Breast epithelium (tissue), 4 donors: Measurements from ENCODE around the gene ENAH. TPM values are rescaled to one million over a fixed set of nuclear protein-coding genes. Genes with fewer than 3 reads are reported as not detected.

Experiments
- DNase-seq, 2 donors: peaks; one replicate each; pipeline ENCODE4 v3.0.0-alpha.2; 2019; ENCODE audit warnings: low spot score in 2 of 2
- H3K27ac ChIP-seq, 2 donors: fragments of 200-600 bp; sonication (generic) in 1 of 2; one replicate each; pipeline ENCODE4 v1.5.1; 2016 to 2019; ENCODE audit warnings: mild to moderate bottlenecking in 1 of 2
- H3K27me3 ChIP-seq, 2 donors: fragments of 200-600 bp; sonication (generic) in 1 of 2; one replicate each; pipeline versions ENCODE4 v1.5.1 to v1.6.0; 2017 to 2019; ENCODE audit warnings: control low read depth in 1 of 2, mild to moderate bottlenecking in 1 of 2
- H3K36me3 ChIP-seq: fragments of 200-600 bp; one replicate; pipeline ENCODE4 v1.5.1; 2019
- H3K4me1 ChIP-seq, 2 donors: fragments of 200-600 bp; sonication (generic); one replicate each; pipeline ENCODE4 v1.5.1; 2016 to 2019; ENCODE audit warnings: control low read depth in 1 of 2
- H3K4me3 ChIP-seq, 3 donors: fragments of 200-600 bp; sonication (generic); 1 replicate in 2 of 3; 2 replicates in 1 of 3; pipeline ENCODE4 v1.5.1; 2016 to 2019; ENCODE audit warnings: mild to moderate bottlenecking in 3 of 3, moderate library complexity in 2 of 3
- H3K9me3 ChIP-seq, 2 donors: fragments of 200-600 bp; sonication (generic) in 1 of 2; one replicate each; pipeline ENCODE4 v1.5.1; 2016 to 2019; ENCODE audit warnings: control low read depth in 1 of 2
- POLR2A ChIP-seq: fragments of 450-650 bp; IDR thresholded peaks from one replicate; pipeline ENCODE4 v1.6.1; 2016; ENCODE audit warnings: antibody characterized with exemption, mild to moderate bottlenecking, moderate library complexity
- POLR2AphosphoS5 ChIP-seq, 3 donors: sonication (generic); formaldehyde crosslinking; IDR thresholded peaks; one replicate each; pipeline ENCODE4 v1.6.1; 2017; ENCODE audit warnings: antibody characterized with exemption in 3 of 3
- intact Hi-C: fragments of 100-400 bp; cut with DNase I; formaldehyde crosslinking; loops from one replicate; pipeline ENCODE4 v1.15.1; 2023; ENCODE audit warnings: low total_unique reads
- total RNA-seq, 3 donors: library from RNA; depleted of rRNA; stranded (reverse); fragments of >200 nt; gene quantifications; one replicate each; pipeline ENCODE4 v1.1.0, GENCODE V29; 2016
- TF ChIP-seq, protein P1 (sequence below), 3 donors: fragments of 450-650 bp; IDR thresholded peaks; one replicate each; pipeline ENCODE4 v1.5.1; 2016 to 2017; ENCODE audit warnings: antibody characterized with exemption in 3 of 3, mild to moderate bottlenecking in 3 of 3, moderate library complexity in 3 of 3

ENAH gene
- total RNA-seq, 3 donors from 2014 or later, result 36.2 to 62.9 (median 48.2) TPM

DNA sequence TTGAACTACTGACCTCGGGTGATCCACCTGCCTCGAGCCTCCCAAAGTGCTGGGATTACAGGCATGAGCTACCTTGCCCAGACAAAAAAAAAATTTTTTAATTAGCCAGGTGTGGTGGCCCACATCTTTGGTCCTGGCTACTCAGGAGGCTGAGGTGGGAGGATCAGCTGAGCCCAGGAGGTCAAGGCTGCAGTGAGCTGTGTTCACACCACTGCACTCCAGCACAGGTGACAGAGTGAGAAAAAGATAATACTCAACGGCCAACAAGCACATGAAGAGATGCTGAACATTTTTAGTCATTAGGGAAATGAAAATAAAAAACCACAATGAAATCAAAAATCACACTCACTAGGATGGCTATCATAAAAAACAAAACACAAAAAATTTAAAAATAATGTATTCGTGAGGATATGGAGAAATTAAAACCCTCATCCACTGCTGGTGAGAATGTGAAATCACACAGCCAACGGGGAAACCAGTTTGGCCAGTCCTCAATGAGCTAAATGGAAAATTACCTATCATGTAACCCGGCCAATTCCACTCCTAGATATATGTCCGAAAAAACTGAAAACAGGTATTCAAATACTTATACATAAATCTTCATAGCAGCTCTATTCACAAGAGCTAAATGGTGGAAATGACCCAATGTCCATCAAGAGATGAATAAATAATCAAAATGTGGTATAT, 41.2 kb downstream of the ENAH start:
- no peak overlapping the region for H3K4me3 ChIP-seq
- intact Hi-C loops, result no loop called here
- H3K9me3 ChIP-seq, result no peaks in the 10 kb centered on the region
- TF ChIP-seq POLR2A (no peak), POLR2AphosphoS5 (IDR thresholded peaks at IDR 0.05) (no peak)
- TF ChIP-seq, protein P1, sequence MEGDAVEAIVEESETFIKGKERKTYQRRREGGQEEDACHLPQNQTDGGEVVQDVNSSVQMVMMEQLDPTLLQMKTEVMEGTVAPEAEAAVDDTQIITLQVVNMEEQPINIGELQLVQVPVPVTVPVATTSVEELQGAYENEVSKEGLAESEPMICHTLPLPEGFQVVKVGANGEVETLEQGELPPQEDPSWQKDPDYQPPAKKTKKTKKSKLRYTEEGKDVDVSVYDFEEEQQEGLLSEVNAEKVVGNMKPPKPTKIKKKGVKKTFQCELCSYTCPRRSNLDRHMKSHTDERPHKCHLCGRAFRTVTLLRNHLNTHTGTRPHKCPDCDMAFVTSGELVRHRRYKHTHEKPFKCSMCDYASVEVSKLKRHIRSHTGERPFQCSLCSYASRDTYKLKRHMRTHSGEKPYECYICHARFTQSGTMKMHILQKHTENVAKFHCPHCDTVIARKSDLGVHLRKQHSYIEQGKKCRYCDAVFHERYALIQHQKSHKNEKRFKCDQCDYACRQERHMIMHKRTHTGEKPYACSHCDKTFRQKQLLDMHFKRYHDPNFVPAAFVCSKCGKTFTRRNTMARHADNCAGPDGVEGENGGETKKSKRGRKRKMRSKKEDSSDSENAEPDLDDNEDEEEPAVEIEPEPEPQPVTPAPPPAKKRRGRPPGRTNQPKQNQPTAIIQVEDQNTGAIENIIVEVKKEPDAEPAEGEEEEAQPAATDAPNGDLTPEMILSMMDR (IDR thresholded peaks at IDR 0.05), result peak in 1 of 3 donors; percentile 48
- no peaks in the 10 kb centered on the region for H3K36me3 ChIP-seq
- no peaks in the 10 kb centered on the region for H3K27me3 ChIP-seq
- no peaks in the 10 kb centered on the region for H3K4me1 ChIP-seq
- peak overlapping the region; percentile 59 to 70 for H3K27ac ChIP-seq
- no peak for DNase-seq

DNA sequence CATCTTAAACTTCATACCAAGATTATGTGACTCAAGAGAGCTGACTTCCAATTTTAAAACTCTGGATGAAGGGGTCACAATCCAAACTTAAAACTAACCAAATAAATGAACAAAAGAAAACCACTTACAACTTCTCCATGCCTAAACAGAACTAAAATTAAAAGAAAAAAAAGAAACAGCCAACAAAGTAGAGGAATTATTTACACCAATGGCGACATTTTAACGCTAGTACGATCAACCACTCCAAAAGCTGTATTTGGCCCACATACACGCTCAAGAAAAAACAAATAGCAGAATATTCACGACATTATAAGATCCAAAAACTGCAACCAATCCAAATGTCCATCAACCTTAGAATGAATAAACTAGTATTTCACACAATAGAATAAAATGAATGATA, 42.4 kb downstream of the ENAH start:
- intact Hi-C loops, result no loop called here
- Histone ChIP-seq H3K36me3 (no peaks in the 10 kb centered on the region), H3K27me3 (no peaks in the 10 kb centered on the region), H3K27ac (no peak overlapping the region), H3K4me3 (no peak overlapping the region), H3K4me1 (no peaks in the 10 kb centered on the region), H3K9me3 (no peaks in the 10 kb centered on the region)
- TF ChIP-seq POLR2A (no peak), POLR2AphosphoS5 (IDR thresholded peaks at IDR 0.05) (no peak)
- TF ChIP-seq, protein P1 (IDR thresholded peaks at IDR 0.05), result no peak
- no peak for DNase-seq

DNA sequence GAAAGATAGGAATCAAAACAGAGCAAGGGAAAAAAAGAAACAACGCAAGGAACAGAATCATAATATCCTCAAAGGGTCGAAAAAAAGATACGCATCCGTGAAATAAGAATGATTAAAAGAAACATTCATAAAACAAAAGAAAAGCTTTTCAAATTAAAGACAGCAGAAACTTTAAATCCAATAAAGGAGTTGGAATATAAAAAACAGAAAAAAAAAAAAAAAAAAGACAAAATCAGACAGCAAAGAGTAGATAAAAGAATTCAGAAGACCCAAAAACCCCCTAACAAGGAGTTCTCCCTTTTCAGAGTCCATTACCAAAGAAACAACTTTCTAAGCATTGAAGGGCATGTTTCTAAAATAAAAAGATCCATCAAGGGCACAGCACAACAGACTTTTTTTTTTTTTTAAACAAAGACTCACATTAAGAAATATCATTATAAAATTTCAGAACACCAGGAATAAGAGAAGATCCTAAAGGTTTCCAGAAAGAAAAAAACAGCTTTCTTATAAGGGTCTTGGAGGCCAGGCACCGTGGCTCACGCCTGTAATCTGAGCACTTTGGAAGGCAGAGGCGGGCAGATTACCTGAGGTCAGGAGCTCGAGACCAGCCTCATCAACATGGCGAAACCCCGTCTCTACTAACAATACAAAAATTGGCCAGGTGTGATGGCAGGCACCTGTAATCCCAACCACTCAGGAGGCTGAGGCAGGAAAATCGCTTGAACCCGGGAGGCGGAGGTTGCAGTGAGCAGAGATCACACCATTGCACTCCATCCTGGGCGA, 44.7 kb downstream of the ENAH start:
- intact Hi-C loops, result no loop called here
- Histone ChIP-seq H3K9me3 (no peaks in the 10 kb centered on the region), H3K4me3 (no peak overlapping the region), H3K4me1 (no peaks in the 10 kb centered on the region), H3K27me3 (no peaks in the 10 kb centered on the region), H3K27ac (no peak overlapping the region), H3K36me3 (no peaks in the 10 kb centered on the region)
- no peak for DNase-seq
- no peak for TF ChIP-seq POLR2A
- TF ChIP-seq, protein P1 (IDR thresholded peaks at IDR 0.05), result no peak
- no peak for TF ChIP-seq POLR2AphosphoS5 (IDR thresholded peaks at IDR 0.05)

DNA sequence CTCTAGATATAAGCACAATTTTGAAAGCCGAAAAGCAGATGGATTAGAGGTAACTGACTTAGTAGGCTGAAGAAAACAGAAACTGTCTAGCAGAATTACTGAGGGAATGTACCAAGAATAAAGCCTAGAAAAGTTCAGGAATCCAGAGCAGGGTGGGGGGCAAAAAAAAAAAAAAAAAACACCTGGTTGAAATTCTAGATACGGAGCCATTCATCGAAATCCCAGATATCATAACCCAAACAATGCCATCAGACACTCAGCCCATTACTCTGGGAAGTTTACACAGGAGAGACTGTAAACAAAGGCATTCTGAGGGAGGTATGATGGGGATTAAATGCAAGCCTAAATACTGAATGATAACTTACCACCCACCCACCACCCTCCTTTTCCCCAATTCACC, 45.6 kb downstream of the ENAH start:
- Histone ChIP-seq H3K4me3 (no peak overlapping the region), H3K9me3 (no peaks in the 10 kb centered on the region), H3K27ac (peak overlapping the region in 1 of 2 donors; percentile 70), H3K4me1 (no peaks in the 10 kb centered on the region), H3K36me3 (no peaks in the 10 kb centered on the region), H3K27me3 (no peaks in the 10 kb centered on the region)
- DNase-seq, result no peak
- TF ChIP-seq POLR2AphosphoS5 (IDR thresholded peaks at IDR 0.05) (no peak), POLR2A (no peak)
- TF ChIP-seq, protein P1 (IDR thresholded peaks at IDR 0.05), result no peak
- intact Hi-C loops, result no loop called here
